K562 (cell line): ENCODE measurements around the gene PPP1R3A. TPM values are rescaled to one million over a fixed set of nuclear protein-coding genes. Genes with fewer than 3 reads are reported as not detected.

Experiments used
- ATAC-seq: fragments of 200-7000 bp; cut with Tn5 transposase; 3 replicates; pipeline ENCODE4 v1.9.1; 2020; ENCODE audit warnings: moderate library complexity
- BruUV-seq: library from RNA; stranded (reverse); fragments of 400-500 nt; replicated peaks from 2 replicates; lab custom pipeline; 2021; lab: Mats Ljungman, UMichigan
- CTCF ChIA-PET: fragments of 300-600 bp; formaldehyde crosslinking; extraction: SDS; loops from one replicate; lab custom pipeline; 2021; ENCODE audit warnings: low intra/inter-chr PET ratio; lab: Yijun Ruan, JAX
- POLR2A ChIA-PET: fragments of 300-600, 350-650 bp; sonication (Branson Sonifier 250); formaldehyde crosslinking; extraction: SDS; loops from one replicate; lab custom pipeline; 2021; ENCODE audit warnings: antibody characterized with exemption, inconsistent platforms; lab: Yijun Ruan, JAX
- DNase-seq, 4 experiments: peaks; one replicate each; pipeline versions ENCODE4 v3.0.0 to v3.0.0-alpha.2; 2011 to 2018; ENCODE audit warnings: low spot score in 3 of 4, mixed read lengths in 3 of 4; ENCODE audit errors: extremely low read depth in 1 of 4
- FAIRE-seq: peaks from 2 replicates; lab custom pipeline; 2011; peaks lifted over from hg19 to GRCh38; lab: Jason Lieb, UNC
- H2AFZ ChIP-seq: 2 replicates; pipeline ENCODE4 v1.6.0; 2011; ENCODE audit warnings: low read depth, low read length, control low read depth, inconsistent platforms
- H3K27ac ChIP-seq: fragments of 200-600 bp; 3 replicates; pipeline ENCODE4 v1.8.0; 2011; ENCODE audit warnings: low read depth, mild to moderate bottlenecking, control low read depth, inconsistent platforms, low read length, moderate library complexity, mixed read lengths; ENCODE audit errors: extremely low read depth
- H3K27me3 ChIP-seq, 2 experiments: fragments of 300-600 bp in 1 of 2; 2 replicates in 1 of 2; 3 replicates in 1 of 2; pipeline versions ENCODE4 v1.6.0 to v1.8.0; 2011; ENCODE audit warnings: inconsistent platforms in 2 of 2, low read length in 2 of 2, mild to moderate bottlenecking in 1 of 2, mixed read lengths in 1 of 2, moderate library complexity in 1 of 2; ENCODE audit not compliant: control insufficient read depth in 2 of 2, insufficient read depth in 2 of 2
- H3K36me3 ChIP-seq: fragments of 300-600 bp; 3 replicates; pipeline ENCODE4 v1.8.0; 2011; ENCODE audit warnings: mild to moderate bottlenecking, low read length, inconsistent platforms; ENCODE audit not compliant: control insufficient read depth, insufficient read depth
- H3K4me1 ChIP-seq, 2 experiments: fragments of 200-600 bp in 1 of 2; replicated peaks in 1 of 2; 2 replicates in 1 of 2; 3 replicates in 1 of 2; pipeline versions ENCODE4 v1.5.1 to v1.8.0; 2011; ENCODE audit warnings: inconsistent platforms in 2 of 2, low read length in 2 of 2, mild to moderate bottlenecking in 1 of 2, mixed read lengths in 1 of 2, moderate library complexity in 1 of 2; ENCODE audit not compliant: control insufficient read depth in 2 of 2, insufficient read depth in 2 of 2
- H3K4me2 ChIP-seq: 2 replicates; pipeline ENCODE4 v1.6.1; 2011; ENCODE audit warnings: low read length, control low read depth, inconsistent platforms, mixed read lengths; ENCODE audit not compliant: insufficient read depth
- H3K4me3 ChIP-seq: fragments of 200-600 bp; sonication (generic), shearing (Covaris generic); 2 replicates; pipeline ENCODE4 v1.5.1; 2016; ENCODE audit warnings: control low read depth, inconsistent platforms
- H3K79me2 ChIP-seq: fragments of 200-600 bp; 3 replicates; pipeline ENCODE4 v1.8.0; 2011; ENCODE audit warnings: low read length, inconsistent platforms; ENCODE audit not compliant: control insufficient read depth, insufficient read depth
- H3K9ac ChIP-seq, 2 experiments: 2 replicates each; pipeline versions ENCODE4 v1.6.0 to v1.6.1; 2011; ENCODE audit warnings: low read depth in 2 of 2, low read length in 2 of 2, control low read depth in 1 of 2, inconsistent platforms in 1 of 2, mild to moderate bottlenecking in 1 of 2, mixed read lengths in 1 of 2; ENCODE audit not compliant: insufficient read depth in 1 of 2
- H3K9me1 ChIP-seq: one replicate; pipeline ENCODE4 v1.6.0; 2011; ENCODE audit warnings: inconsistent platforms, mild to moderate bottlenecking, low read length, moderate library complexity; ENCODE audit not compliant: control insufficient read depth, insufficient read depth
- H3K9me3 ChIP-seq: replicated peaks from 2 replicates; pipeline ENCODE4 v1.5.1; 2011; ENCODE audit warnings: low read depth, low read length, inconsistent platforms; ENCODE audit not compliant: control insufficient read depth, insufficient read depth
- H4K20me1 ChIP-seq: replicated peaks from 2 replicates; pipeline ENCODE4 v1.6.1; 2011; ENCODE audit warnings: low read length, inconsistent platforms, mixed read lengths; ENCODE audit not compliant: control insufficient read depth, insufficient read depth
- C11orf30 ChIP-seq: fragments of 450-650 bp; IDR thresholded peaks from 2 replicates; pipeline ENCODE4 v1.6.1; 2016; ENCODE audit warnings: low read depth, mild to moderate bottlenecking
- CBX8 ChIP-seq: fragments of 200-600 bp; sonication (generic); IDR thresholded peaks from 2 replicates; pipeline ENCODE4 v1.6.1; 2012; ENCODE audit warnings: borderline replicate concordance, mixed run types, low read depth, mild to moderate bottlenecking, moderate library complexity, mixed read lengths, low read length, control low read depth, inconsistent platforms; ENCODE audit not compliant: poor library complexity, severe bottlenecking; ENCODE audit errors: extremely low read depth
- CREM ChIP-seq: IDR thresholded peaks from 2 replicates; pipeline ENCODE4 v1.6.1; 2014; ENCODE audit warnings: antibody characterized with exemption, low read depth
- CUX1 ChIP-seq: fragments of 200-800 bp; sonication (Bioruptor generic); IDR thresholded peaks from 2 replicates; pipeline ENCODE4 v1.6.1; 2016; ENCODE audit warnings: missing genetic modification characterization, missing compliant biosample characterization
- MED1 ChIP-seq: sonication (generic); formaldehyde crosslinking; IDR thresholded peaks from 2 replicates; pipeline ENCODE4 v1.8.1; 2023; ENCODE audit warnings: missing genetic modification reagents, borderline replicate concordance
- NR4A1 ChIP-seq, 2 experiments: fragments of 250-450 bp in 1 of 2; fragments of 450-650 bp in 1 of 2; sonication (Bioruptor Pico) in 1 of 2; IDR thresholded peaks; 2 replicates each; pipeline versions ENCODE4 v1.4.0 to v1.6.1; 2016 to 2020; ENCODE audit warnings: mild to moderate bottlenecking in 2 of 2, missing compliant biosample characterization in 1 of 2, missing genetic modification characterization in 1 of 2, moderate library complexity in 1 of 2
- NRF1 ChIP-seq, 2 experiments: fragments of 450-650 bp; IDR thresholded peaks in 1 of 2; conservative IDR thresholded peaks in 1 of 2; 2 replicates each; pipeline ENCODE4 v1.6.1; 2014; ENCODE audit warnings: mild to moderate bottlenecking in 2 of 2
- RB1 ChIP-seq: fragments of 450-650 bp; IDR thresholded peaks from 2 replicates; pipeline ENCODE4 v1.6.1; 2017; ENCODE audit warnings: low read depth, mild to moderate bottlenecking
- STAT5B ChIP-seq: fragments of 250-450 bp; sonication (Bioruptor Pico); IDR thresholded peaks from 2 replicates; pipeline ENCODE4 v1.8.0; 2021; ENCODE audit warnings: mild to moderate bottlenecking, inconsistent platforms
- TCF3 ChIP-seq: sonication (generic); formaldehyde crosslinking; IDR thresholded peaks from 2 replicates; pipeline ENCODE4 v1.4.0; 2020; ENCODE audit warnings: mild to moderate bottlenecking, missing genetic modification reagents
- ZBTB49 ChIP-seq: sonication (generic); formaldehyde crosslinking; IDR thresholded peaks from 2 replicates; pipeline ENCODE4 v1.8.0; 2022; ENCODE audit warnings: missing genetic modification reagents, mild to moderate bottlenecking, borderline replicate concordance
- ZFP30 ChIP-seq: fragments of 250-450 bp; sonication (Bioruptor Pico); IDR thresholded peaks from 2 replicates; pipeline ENCODE4 v1.8.0; 2022; ENCODE audit warnings: moderate library complexity, mild to moderate bottlenecking, inconsistent platforms, borderline replicate concordance
- ZNF212 ChIP-seq: fragments of 450-650 bp; formaldehyde crosslinking; IDR thresholded peaks from 2 replicates; pipeline ENCODE4 v1.4.0; 2020; ENCODE audit warnings: mild to moderate bottlenecking
- ZNF23 ChIP-seq: fragments of 250-450 bp; sonication (Bioruptor Pico); IDR thresholded peaks from 2 replicates; pipeline ENCODE4 v1.4.0; 2020; ENCODE audit warnings: mild to moderate bottlenecking
- ZNF445 ChIP-seq: fragments of 250-450 bp; sonication (Bioruptor Pico); IDR thresholded peaks from 2 replicates; pipeline ENCODE4 v1.4.0; 2020; ENCODE audit warnings: low read depth, mild to moderate bottlenecking, moderate library complexity
- ZNF583 ChIP-seq: fragments of 250-450 bp; sonication (Bioruptor Pico); IDR thresholded peaks from 2 replicates; pipeline ENCODE4 v1.4.0; 2020
- ZNF764 ChIP-seq: fragments of 250-450 bp; sonication (Bioruptor Pico); IDR thresholded peaks from 2 replicates; pipeline ENCODE4 v1.4.0; 2020; ENCODE audit warnings: low read depth, mild to moderate bottlenecking, moderate library complexity
- whole genome bisulfite sequencing: fragments of 100-300 bp; shearing (Covaris generic); methylation state at CpG from one replicate; pipeline ENCODE4 v1.1.6; 2016; ENCODE audit warnings: low coverage, mixed read lengths; ENCODE audit not compliant: insufficient coverage; ENCODE audit errors: missing lambda C conversion rate; 5-methylcytosine and 5-hydroxymethylcytosine counted together
- in situ Hi-C: fragments of 300-500 bp; cut with MboI; formaldehyde crosslinking; loops from 4 replicates; pipeline ENCODE4 v1.15.0; 2018; ENCODE audit warnings: inconsistent platforms, mixed read lengths
- intact Hi-C: fragments of 100-400 bp; cut with micrococcal nuclease; formaldehyde crosslinking; loops from 2 replicates; pipeline ENCODE4 v1.14.2; 2022
- polyA plus RNA-seq, 8 experiments: library from polyadenylated mRNA; depleted of rRNA in 4 of 8; stranded (reverse) in 5 of 8; unstranded in 3 of 8; fragments of >200 nt; fragmentation: Nextera tagmentation in 2 of 8; fragmentation: Illumina TruSeq in 1 of 8; extraction: Ambion mirVana in 2 of 8; extraction: Trizol in 1 of 8; gene quantifications; 2 replicates each; pipeline versions ENCODE4 v1.2.1 to v1.2.3, GENCODE V29; 2011 to 2014; ENCODE audit warnings: inconsistent platforms in 1 of 8, missing spikeins in 1 of 8
- total RNA-seq, 7 experiments: library from RNA; depleted of rRNA in 6 of 7; stranded (reverse); fragments of >200 nt in 6 of 7; fragmentation: Illumina TruSeq in 2 of 7; extraction: Trizol in 2 of 7; gene quantifications; 2 replicates each; pipeline versions ENCODE4 v1.2.1 to v1.2.3, GENCODE V29; 2011 to 2021; ENCODE audit warnings: low replicate concordance in 1 of 7

PPP1R3A gene
- total and polyA plus RNA-seq, 9 of the 15 experiments (the other 6 are each of a cell fraction or from before 2014, with no cell fraction given): 0.01 to 0.03 TPM; not detected in 7

- Histone ChIP-seq H3K36me3 (no peaks in the 10 kb centered on the region), H3K9me3 (no peaks in the 10 kb centered on the region), H3K79me2 (no peaks in the 10 kb centered on the region), H3K4me2 (no peak overlapping the region), H3K9me1 (no peaks in the 10 kb centered on the region), H3K27me3 (no peaks in the 10 kb centered on the region), H3K27ac (no peak overlapping the region), H4K20me1 (no peaks in the 10 kb centered on the region), H3K4me1 (no peaks in the 10 kb centered on the region), H3K4me3 (no peak overlapping the region), H3K9ac (no peak overlapping the region), H2AFZ (no peak overlapping the region)
- ChIA-PET CTCF (no interaction called here), POLR2A (no interaction called here)
- DNase-seq (no peak), FAIRE-seq (no peak), ATAC-seq (no peak)
- in situ Hi-C loops: no loop called here
- BruUV-seq: no TSS peak
- intact Hi-C loops: no loop called here
- WGBS: 0% methylated on average over 3 of the region's 3 CpGs
- TF ChIP-seq ZNF764 (CRISPR knock-in tag) (no peak), CREM (no peak), NR4A1 (CRISPR knock-in tag; IDR thresholded peaks at IDR 0.05) (no peak), NR4A1 (tag; IDR thresholded peaks at IDR 0.05) (no peak), NRF1 (conservative IDR thresholded peaks at IDR 0.05 in 1 of 2, IDR thresholded peaks at IDR 0.05 in 1 of 2) (no peak), C11orf30 (no peak), CBX8 (no peak), TCF3 (CRISPR knock-in tag) (no peak), ZNF212 (CRISPR knock-in tag) (no peak), STAT5B (CRISPR knock-in tag) (no peak), CUX1 (CRISPR knock-in tag) (no peak), ZNF445 (no peak), ZNF23 (CRISPR knock-in tag) (no peak), MED1 (no peak), ZBTB49 (no peak), ZFP30 (CRISPR knock-in tag) (no peak), RB1 (no peak), ZNF583 (CRISPR knock-in tag) (no peak)
Measured at GRCh38 chr7:113936535-113936934, 17.7 kb upstream of the PPP1R3A start.
